Vagina (tissue), 2 donors: ENCODE data around the gene HOXD11.

Experiments
- POLR2A ChIP-seq, 2 donors: fragments of 450-650 bp; IDR thresholded peaks; one replicate each; pipeline ENCODE4 v1.6.1; 2017; ENCODE audit warnings: antibody characterized with exemption in 2 of 2, mild to moderate bottlenecking in 2 of 2, moderate library complexity in 2 of 2
- POLR2AphosphoS5 ChIP-seq, 2 donors: sonication (generic); formaldehyde crosslinking; IDR thresholded peaks; one replicate each; pipeline ENCODE4 v1.9.0; 2017; ENCODE audit warnings: antibody characterized with exemption in 2 of 2, mild to moderate bottlenecking in 2 of 2, low read depth in 1 of 2; ENCODE audit not compliant: insufficient read depth in 1 of 2
- TF ChIP-seq, protein P1 (sequence below), 3 experiments: fragments of 450-650 bp in 2 of 3; fragments of 200-600 bp in 1 of 3; sonication (generic) in 1 of 3; IDR thresholded peaks; one replicate each; pipeline ENCODE4 v1.5.1; 2017 to 2019; ENCODE audit warnings: antibody characterized with exemption in 3 of 3, mild to moderate bottlenecking in 2 of 3, moderate library complexity in 2 of 3

DNA sequence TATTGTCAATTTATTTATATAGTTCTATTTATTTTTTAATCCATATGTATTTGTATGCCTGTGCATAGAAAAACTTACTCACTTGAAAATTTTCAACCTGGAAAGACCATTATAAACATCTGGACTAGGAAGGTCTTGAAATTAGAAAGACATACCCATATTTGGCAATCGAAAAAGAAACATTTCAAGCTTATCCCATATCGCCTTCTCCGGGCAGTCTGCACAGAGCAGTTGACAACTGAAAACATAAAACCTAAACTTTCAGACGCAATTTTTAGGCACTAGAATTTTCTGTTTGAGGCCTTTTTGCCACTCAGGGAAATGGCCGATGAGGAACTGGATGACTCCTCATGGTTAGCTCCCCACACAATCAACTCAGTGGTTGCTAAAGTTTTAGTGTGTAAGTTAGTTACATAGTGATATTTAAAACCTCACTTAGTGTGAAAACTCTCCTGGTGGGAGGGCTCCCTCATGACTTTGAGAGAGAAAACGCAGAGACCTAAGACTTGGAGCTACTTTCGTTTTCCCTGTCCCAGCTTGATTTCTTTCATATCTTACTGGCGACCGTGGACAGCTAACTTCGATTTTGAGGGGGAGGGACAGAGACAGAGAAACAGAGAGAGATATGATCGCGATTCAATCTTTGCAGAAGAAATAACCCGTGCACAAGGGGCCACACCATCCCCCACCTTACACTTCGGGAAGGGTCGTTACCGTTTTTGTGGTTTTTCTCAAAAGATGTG, 10.7 kb upstream of the HOXD11 start:
- TF ChIP-seq, protein P1, sequence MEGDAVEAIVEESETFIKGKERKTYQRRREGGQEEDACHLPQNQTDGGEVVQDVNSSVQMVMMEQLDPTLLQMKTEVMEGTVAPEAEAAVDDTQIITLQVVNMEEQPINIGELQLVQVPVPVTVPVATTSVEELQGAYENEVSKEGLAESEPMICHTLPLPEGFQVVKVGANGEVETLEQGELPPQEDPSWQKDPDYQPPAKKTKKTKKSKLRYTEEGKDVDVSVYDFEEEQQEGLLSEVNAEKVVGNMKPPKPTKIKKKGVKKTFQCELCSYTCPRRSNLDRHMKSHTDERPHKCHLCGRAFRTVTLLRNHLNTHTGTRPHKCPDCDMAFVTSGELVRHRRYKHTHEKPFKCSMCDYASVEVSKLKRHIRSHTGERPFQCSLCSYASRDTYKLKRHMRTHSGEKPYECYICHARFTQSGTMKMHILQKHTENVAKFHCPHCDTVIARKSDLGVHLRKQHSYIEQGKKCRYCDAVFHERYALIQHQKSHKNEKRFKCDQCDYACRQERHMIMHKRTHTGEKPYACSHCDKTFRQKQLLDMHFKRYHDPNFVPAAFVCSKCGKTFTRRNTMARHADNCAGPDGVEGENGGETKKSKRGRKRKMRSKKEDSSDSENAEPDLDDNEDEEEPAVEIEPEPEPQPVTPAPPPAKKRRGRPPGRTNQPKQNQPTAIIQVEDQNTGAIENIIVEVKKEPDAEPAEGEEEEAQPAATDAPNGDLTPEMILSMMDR (IDR thresholded peaks at IDR 0.05) = no peak
- TF ChIP-seq POLR2A (IDR thresholded peaks at IDR 0.05) (no peak), POLR2AphosphoS5 (IDR thresholded peaks at IDR 0.05; ENCODE audit: insufficient read depth in 1 of 2, low read depth in 1 of 2) (no peak)
